K562 (cell line): ENCODE measurements around the gene UBE2G2. TPM values are rescaled to one million over a fixed set of nuclear protein-coding genes. Genes with fewer than 3 reads are reported as not detected.

Experiments
- MYBL2 ChIP-seq, 2 experiments: fragments of 450-650 bp in 1 of 2; sonication (generic) in 1 of 2; formaldehyde crosslinking in 1 of 2; IDR thresholded peaks; 2 replicates each; pipeline versions ENCODE4 v1.6.1 to v1.8.1; 2017 to 2022; ENCODE audit warnings: borderline replicate concordance in 1 of 2, inconsistent platforms in 1 of 2, low read depth in 1 of 2, mild to moderate bottlenecking in 1 of 2, missing genetic modification reagents in 1 of 2, moderate library complexity in 1 of 2
- ZNF764 ChIP-seq: fragments of 250-450 bp; sonication (Bioruptor Pico); IDR thresholded peaks from 2 replicates; pipeline ENCODE4 v1.4.0; 2020; ENCODE audit warnings: low read depth, mild to moderate bottlenecking, moderate library complexity
- polyA plus RNA-seq, 8 experiments: library from polyadenylated mRNA; depleted of rRNA in 4 of 8; stranded (reverse) in 5 of 8; unstranded in 3 of 8; fragments of >200 nt; fragmentation: Nextera tagmentation in 2 of 8; fragmentation: Illumina TruSeq in 1 of 8; extraction: Ambion mirVana in 2 of 8; extraction: Trizol in 1 of 8; gene quantifications; 2 replicates each; pipeline versions ENCODE4 v1.2.1 to v1.2.3, GENCODE V29; 2011 to 2014; ENCODE audit warnings: inconsistent platforms in 1 of 8, missing spikeins in 1 of 8
- total RNA-seq, 7 experiments: library from RNA; depleted of rRNA in 6 of 7; stranded (reverse); fragments of >200 nt in 6 of 7; fragmentation: Illumina TruSeq in 2 of 7; extraction: Trizol in 2 of 7; gene quantifications; 2 replicates each; pipeline versions ENCODE4 v1.2.1 to v1.2.3, GENCODE V29; 2011 to 2021; ENCODE audit warnings: low replicate concordance in 1 of 7
- TF ChIP-seq, protein P1 (sequence below): fragments of 250-450 bp; sonication (Bioruptor Pico); IDR thresholded peaks from 2 replicates; pipeline ENCODE4 v1.4.0; 2020; ENCODE audit warnings: mild to moderate bottlenecking, moderate library complexity, borderline replicate concordance
- TF ChIP-seq, protein P2 (sequence below): sonication (generic); formaldehyde crosslinking; IDR thresholded peaks from 2 replicates; pipeline ENCODE4 v1.8.1; 2023; ENCODE audit warnings: mild to moderate bottlenecking, missing genetic modification reagents, moderate library complexity
- TF ChIP-seq, protein P3 (sequence below): IDR thresholded peaks from 3 replicates; pipeline ENCODE4 v1.6.1; 2011; ENCODE audit warnings: borderline replicate concordance, mild to moderate bottlenecking, moderate library complexity; ENCODE audit not compliant: insufficient read length; ENCODE audit errors: extremely low read depth
- TF ChIP-seq, protein P4 (sequence below): fragments of 250-450 bp; sonication (Bioruptor Pico); IDR thresholded peaks from 2 replicates; pipeline ENCODE4 v1.6.1; 2021; ENCODE audit warnings: mild to moderate bottlenecking
- TF ChIP-seq, protein P5 (sequence below): fragments of 250-450 bp; sonication (Bioruptor Pico); IDR thresholded peaks from 2 replicates; pipeline ENCODE4 v1.8.0; 2022; ENCODE audit warnings: inconsistent platforms, mild to moderate bottlenecking, moderate library complexity, borderline replicate concordance
- TF ChIP-seq, protein P6 (sequence below): fragments of 250-450 bp; sonication (Bioruptor Pico); IDR thresholded peaks from 2 replicates; pipeline ENCODE4 v1.8.0; 2022; ENCODE audit warnings: moderate library complexity, mild to moderate bottlenecking, inconsistent platforms
- TF ChIP-seq, protein P7 (sequence below): fragments of 250-450 bp; sonication (Bioruptor Pico); IDR thresholded peaks from 2 replicates; pipeline ENCODE4 v1.8.0; 2021; ENCODE audit warnings: borderline replicate concordance, mild to moderate bottlenecking, moderate library complexity; ENCODE audit not compliant: poor library complexity, severe bottlenecking
- TF ChIP-seq, protein P8 (sequence below): conservative IDR thresholded peaks from 2 replicates; pipeline ENCODE4 v1.6.1; 2011; ENCODE audit warnings: low read depth, mild to moderate bottlenecking, low read length; ENCODE audit not compliant: control insufficient read depth

Gene UBE2G2
- total and polyA plus RNA-seq, 9 of the 15 experiments (the other 6 are each of a cell fraction or from before 2014, with no cell fraction given), result 47.5 to 225 (median 140) TPM

DNA sequence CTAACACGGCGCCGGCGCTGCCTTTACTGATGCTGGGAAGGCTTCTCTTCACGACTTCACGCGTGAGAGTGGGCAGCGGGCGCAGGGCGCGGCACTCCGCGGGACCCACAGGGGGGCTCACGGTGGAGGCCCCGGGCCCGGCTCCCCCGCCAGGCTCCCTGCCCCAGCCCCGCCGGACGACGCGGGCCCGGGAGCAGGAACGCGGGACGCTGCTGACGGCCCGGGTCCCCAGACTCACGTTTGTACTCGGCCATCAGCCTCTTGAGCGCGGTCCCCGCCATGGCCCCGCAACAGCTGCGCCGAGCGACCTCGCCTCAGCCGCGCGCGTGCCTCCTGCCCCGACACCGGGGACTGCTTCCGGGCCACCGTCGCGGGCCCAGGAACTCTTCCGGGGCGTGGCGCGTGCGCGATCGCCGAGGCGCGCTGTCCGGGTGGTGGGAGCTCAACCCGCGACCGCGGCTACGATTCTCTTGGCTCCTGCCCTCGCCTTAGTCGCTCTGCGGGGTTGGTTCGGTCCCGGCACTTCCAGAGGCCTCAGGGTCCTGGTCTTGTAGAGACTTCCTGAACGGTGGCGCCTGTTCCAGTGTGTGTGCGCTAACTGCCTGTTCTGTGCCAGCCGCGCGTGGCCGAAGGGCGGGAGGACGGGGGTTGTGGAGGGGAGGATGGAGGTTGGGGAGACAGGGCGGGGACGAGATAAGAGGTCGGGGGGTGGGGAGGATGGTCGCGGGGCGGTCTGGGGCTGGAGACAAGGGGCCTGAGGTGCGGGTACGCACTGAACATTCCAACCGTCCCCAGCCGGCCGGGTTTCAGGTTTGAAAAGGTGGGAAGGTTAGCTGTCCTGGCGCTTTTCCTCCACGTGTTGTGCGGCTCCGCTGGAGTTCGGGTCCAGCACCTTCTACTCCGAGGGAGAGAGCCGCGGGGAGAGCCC lies at the start of gene UBE2G2 (continued):
- TF ChIP-seq, protein P1, sequence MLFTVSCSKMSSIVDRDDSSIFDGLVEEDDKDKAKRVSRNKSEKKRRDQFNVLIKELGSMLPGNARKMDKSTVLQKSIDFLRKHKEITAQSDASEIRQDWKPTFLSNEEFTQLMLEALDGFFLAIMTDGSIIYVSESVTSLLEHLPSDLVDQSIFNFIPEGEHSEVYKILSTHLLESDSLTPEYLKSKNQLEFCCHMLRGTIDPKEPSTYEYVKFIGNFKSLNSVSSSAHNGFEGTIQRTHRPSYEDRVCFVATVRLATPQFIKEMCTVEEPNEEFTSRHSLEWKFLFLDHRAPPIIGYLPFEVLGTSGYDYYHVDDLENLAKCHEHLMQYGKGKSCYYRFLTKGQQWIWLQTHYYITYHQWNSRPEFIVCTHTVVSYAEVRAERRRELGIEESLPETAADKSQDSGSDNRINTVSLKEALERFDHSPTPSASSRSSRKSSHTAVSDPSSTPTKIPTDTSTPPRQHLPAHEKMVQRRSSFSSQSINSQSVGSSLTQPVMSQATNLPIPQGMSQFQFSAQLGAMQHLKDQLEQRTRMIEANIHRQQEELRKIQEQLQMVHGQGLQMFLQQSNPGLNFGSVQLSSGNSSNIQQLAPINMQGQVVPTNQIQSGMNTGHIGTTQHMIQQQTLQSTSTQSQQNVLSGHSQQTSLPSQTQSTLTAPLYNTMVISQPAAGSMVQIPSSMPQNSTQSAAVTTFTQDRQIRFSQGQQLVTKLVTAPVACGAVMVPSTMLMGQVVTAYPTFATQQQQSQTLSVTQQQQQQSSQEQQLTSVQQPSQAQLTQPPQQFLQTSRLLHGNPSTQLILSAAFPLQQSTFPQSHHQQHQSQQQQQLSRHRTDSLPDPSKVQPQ (CRISPR knock-in tag), result no peak
- TF ChIP-seq, protein P2, sequence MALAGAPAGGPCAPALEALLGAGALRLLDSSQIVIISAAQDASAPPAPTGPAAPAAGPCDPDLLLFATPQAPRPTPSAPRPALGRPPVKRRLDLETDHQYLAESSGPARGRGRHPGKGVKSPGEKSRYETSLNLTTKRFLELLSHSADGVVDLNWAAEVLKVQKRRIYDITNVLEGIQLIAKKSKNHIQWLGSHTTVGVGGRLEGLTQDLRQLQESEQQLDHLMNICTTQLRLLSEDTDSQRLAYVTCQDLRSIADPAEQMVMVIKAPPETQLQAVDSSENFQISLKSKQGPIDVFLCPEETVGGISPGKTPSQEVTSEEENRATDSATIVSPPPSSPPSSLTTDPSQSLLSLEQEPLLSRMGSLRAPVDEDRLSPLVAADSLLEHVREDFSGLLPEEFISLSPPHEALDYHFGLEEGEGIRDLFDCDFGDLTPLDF, result peak; percentile 60; the same call in 1 of the 2 replicates
- TF ChIP-seq, protein P3, sequence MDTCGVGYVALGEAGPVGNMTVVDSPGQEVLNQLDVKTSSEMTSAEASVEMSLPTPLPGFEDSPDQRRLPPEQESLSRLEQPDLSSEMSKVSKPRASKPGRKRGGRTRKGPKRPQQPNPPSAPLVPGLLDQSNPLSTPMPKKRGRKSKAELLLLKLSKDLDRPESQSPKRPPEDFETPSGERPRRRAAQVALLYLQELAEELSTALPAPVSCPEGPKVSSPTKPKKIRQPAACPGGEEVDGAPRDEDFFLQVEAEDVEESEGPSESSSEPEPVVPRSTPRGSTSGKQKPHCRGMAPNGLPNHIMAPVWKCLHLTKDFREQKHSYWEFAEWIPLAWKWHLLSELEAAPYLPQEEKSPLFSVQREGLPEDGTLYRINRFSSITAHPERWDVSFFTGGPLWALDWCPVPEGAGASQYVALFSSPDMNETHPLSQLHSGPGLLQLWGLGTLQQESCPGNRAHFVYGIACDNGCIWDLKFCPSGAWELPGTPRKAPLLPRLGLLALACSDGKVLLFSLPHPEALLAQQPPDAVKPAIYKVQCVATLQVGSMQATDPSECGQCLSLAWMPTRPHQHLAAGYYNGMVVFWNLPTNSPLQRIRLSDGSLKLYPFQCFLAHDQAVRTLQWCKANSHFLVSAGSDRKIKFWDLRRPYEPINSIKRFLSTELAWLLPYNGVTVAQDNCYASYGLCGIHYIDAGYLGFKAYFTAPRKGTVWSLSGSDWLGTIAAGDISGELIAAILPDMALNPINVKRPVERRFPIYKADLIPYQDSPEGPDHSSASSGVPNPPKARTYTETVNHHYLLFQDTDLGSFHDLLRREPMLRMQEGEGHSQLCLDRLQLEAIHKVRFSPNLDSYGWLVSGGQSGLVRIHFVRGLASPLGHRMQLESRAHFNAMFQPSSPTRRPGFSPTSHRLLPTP, result no peak
- TF ChIP-seq, protein P4, sequence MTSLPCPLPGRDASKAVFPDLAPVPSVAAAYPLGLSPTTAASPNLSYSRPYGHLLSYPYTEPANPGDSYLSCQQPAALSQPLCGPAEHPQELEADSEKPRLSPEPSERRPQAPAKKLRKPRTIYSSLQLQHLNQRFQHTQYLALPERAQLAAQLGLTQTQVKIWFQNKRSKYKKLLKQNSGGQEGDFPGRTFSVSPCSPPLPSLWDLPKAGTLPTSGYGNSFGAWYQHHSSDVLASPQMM, result no peak
- TF ChIP-seq, protein P5, sequence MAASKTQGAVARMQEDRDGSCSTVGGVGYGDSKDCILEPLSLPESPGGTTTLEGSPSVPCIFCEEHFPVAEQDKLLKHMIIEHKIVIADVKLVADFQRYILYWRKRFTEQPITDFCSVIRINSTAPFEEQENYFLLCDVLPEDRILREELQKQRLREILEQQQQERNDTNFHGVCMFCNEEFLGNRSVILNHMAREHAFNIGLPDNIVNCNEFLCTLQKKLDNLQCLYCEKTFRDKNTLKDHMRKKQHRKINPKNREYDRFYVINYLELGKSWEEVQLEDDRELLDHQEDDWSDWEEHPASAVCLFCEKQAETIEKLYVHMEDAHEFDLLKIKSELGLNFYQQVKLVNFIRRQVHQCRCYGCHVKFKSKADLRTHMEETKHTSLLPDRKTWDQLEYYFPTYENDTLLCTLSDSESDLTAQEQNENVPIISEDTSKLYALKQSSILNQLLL, result no peak
- TF ChIP-seq MYBL2 (IDR thresholded peaks at IDR 0.05; ENCODE audit: low read depth), result no peak
- TF ChIP-seq MYBL2 (CRISPR knock-in tag; IDR thresholded peaks at IDR 0.05; ENCODE audit: borderline replicate concordance), result no peak
- TF ChIP-seq, protein P6, sequence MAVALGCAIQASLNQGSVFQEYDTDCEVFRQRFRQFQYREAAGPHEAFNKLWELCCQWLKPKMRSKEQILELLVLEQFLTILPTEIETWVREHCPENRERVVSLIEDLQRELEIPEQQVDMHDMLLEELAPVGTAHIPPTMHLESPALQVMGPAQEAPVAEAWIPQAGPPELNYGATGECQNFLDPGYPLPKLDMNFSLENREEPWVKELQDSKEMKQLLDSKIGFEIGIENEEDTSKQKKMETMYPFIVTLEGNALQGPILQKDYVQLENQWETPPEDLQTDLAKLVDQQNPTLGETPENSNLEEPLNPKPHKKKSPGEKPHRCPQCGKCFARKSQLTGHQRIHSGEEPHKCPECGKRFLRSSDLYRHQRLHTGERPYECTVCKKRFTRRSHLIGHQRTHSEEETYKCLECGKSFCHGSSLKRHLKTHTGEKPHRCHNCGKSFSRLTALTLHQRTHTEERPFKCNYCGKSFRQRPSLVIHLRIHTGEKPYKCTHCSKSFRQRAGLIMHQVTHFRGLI (CRISPR knock-in tag), result no peak
- 0 out of 2 replicates have a peak, but pooled peaks have one; percentile 20 for TF ChIP-seq ZNF764
- TF ChIP-seq, protein P7, sequence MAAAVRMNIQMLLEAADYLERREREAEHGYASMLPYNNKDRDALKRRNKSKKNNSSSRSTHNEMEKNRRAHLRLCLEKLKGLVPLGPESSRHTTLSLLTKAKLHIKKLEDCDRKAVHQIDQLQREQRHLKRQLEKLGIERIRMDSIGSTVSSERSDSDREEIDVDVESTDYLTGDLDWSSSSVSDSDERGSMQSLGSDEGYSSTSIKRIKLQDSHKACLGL (CRISPR knock-in tag), result peak; percentile 90
- TF ChIP-seq, protein P8, sequence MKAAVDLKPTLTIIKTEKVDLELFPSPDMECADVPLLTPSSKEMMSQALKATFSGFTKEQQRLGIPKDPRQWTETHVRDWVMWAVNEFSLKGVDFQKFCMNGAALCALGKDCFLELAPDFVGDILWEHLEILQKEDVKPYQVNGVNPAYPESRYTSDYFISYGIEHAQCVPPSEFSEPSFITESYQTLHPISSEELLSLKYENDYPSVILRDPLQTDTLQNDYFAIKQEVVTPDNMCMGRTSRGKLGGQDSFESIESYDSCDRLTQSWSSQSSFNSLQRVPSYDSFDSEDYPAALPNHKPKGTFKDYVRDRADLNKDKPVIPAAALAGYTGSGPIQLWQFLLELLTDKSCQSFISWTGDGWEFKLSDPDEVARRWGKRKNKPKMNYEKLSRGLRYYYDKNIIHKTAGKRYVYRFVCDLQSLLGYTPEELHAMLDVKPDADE, result peak; percentile 87; the same call in 1 of the 2 replicates
